Hypothalamus (tissue), 51 donors: Measurements from ENCODE around the gene MAP3K21.

Experiments used
- DNase-seq, 51 donors: peaks; one replicate each; lab custom pipeline; 2025; lab: John Stamatoyannopoulos, UW

Gene MAP3K21

GRCh38 chr1:233431753-233432403 is 104.4 kb downstream of the MAP3K21 start:
- no peak for DNase-seq

- no peak for DNase-seq
Measured at GRCh38 chr1:233432916-233433315, 105.4 kb downstream of the MAP3K21 start.

GRCh38 chr1:233433436-233434210 is 106.1 kb downstream of the MAP3K21 start:
- no peak for DNase-seq
